IMR-90 (cell line): Measurements from ENCODE around the gene LCP1. TPM values are rescaled to one million over a fixed set of nuclear protein-coding genes. Genes with fewer than 3 reads are reported as not detected.

Source experiments
- ATAC-seq: fragments of 200-7000 bp; cut with Tn5 transposase; 2 replicates; pipeline ENCODE4 v1.9.1; 2020; ENCODE audit warnings: low read depth, mild to moderate bottlenecking, moderate library complexity
- BruUV-seq: library from RNA; stranded (reverse); fragments of 400-500 nt; replicated peaks from 2 replicates; lab custom pipeline; 2021; lab: Mats Ljungman, UMichigan
- CTCF ChIA-PET: fragments of 300-600 bp; formaldehyde crosslinking; extraction: SDS; loops from one replicate; lab custom pipeline; 2021; ENCODE audit warnings: antibody characterized with exemption; lab: Yijun Ruan, JAX
- POLR2A ChIA-PET: fragments of 300-600 bp; sonication (Branson Sonifier 250); formaldehyde crosslinking; loops from one replicate; lab custom pipeline; 2022; ENCODE audit warnings: antibody characterized with exemption; ENCODE audit not compliant: unreplicated experiment; lab: Charles Lee
- DNase-seq: peaks from one replicate; pipeline ENCODE4 v3.0.0; 2013
- H2AFZ ChIP-seq: replicated peaks from 2 replicates; pipeline ENCODE3; 2013; ENCODE audit warnings: low read length, mild to moderate bottlenecking; ENCODE audit not compliant: poor library complexity
- H2AK5ac ChIP-seq: 2 replicates; pipeline ENCODE4 v1.6.1; 2013; ENCODE audit warnings: low read depth, low read length, inconsistent platforms
- H2AK9ac ChIP-seq: replicated peaks from 2 replicates; pipeline ENCODE3; 2013; ENCODE audit warnings: mild to moderate bottlenecking, low read depth, low read length, moderate library complexity; ENCODE audit not compliant: poor library complexity
- H2BK120ac ChIP-seq: 2 replicates; pipeline ENCODE4 v1.6.1; 2013; ENCODE audit warnings: low read depth, low read length, inconsistent platforms
- H2BK15ac ChIP-seq: 3 replicates; pipeline ENCODE4 v1.6.1; 2013; ENCODE audit warnings: low read depth, low read length, inconsistent platforms
- H2BK20ac ChIP-seq: 2 replicates; pipeline ENCODE4 v1.6.1; 2013; ENCODE audit warnings: low read depth, mild to moderate bottlenecking, inconsistent platforms, low read length, moderate library complexity
- H2BK5ac ChIP-seq: 2 replicates; pipeline ENCODE4 v1.6.1; 2013; ENCODE audit warnings: mild to moderate bottlenecking, low read depth, low read length, inconsistent platforms; ENCODE audit not compliant: poor library complexity, severe bottlenecking
- H3K14ac ChIP-seq: replicated peaks from 2 replicates; pipeline ENCODE4 v1.6.1; 2013; ENCODE audit warnings: low read depth, low read length, inconsistent platforms
- H3K18ac ChIP-seq: 2 replicates; pipeline ENCODE4 v1.6.1; 2013; ENCODE audit warnings: low read depth, low read length, control low read depth
- H3K23ac ChIP-seq: 2 replicates; pipeline ENCODE4 v1.6.1; 2013; ENCODE audit warnings: low read depth, low read length, inconsistent platforms
- H3K27ac ChIP-seq: 2 replicates; pipeline ENCODE4 v1.5.1; 2013; ENCODE audit warnings: mild to moderate bottlenecking, control low read depth, low read length; ENCODE audit not compliant: insufficient read depth
- H3K27me3 ChIP-seq: 2 replicates; pipeline ENCODE4 v1.6.1; 2013; ENCODE audit warnings: low read length; ENCODE audit not compliant: control insufficient read depth, insufficient read depth
- H3K36me3 ChIP-seq: 2 replicates; pipeline ENCODE4 v1.6.1; 2013; ENCODE audit warnings: low read length, mixed read lengths; ENCODE audit not compliant: control insufficient read depth, insufficient read depth
- H3K4ac ChIP-seq: 2 replicates; pipeline ENCODE4 v1.6.1; 2013; ENCODE audit warnings: low read depth, low read length, inconsistent platforms
- H3K4me1 ChIP-seq: 2 replicates; pipeline ENCODE4 v1.6.1; 2013; ENCODE audit warnings: low read length, mixed read lengths; ENCODE audit not compliant: control insufficient read depth, insufficient read depth
- H3K4me2 ChIP-seq: 2 replicates; pipeline ENCODE4 v1.6.1; 2013; ENCODE audit warnings: low read depth, mild to moderate bottlenecking, control low read depth, low read length, moderate library complexity
- H3K4me3 ChIP-seq: 2 replicates; pipeline ENCODE4 v1.5.1; 2013; ENCODE audit warnings: low read depth, mild to moderate bottlenecking, control low read depth, low read length, moderate library complexity; ENCODE audit not compliant: insufficient read depth
- H3K56ac ChIP-seq: 2 replicates; pipeline ENCODE4 v1.6.1; 2013; ENCODE audit warnings: low read length, inconsistent platforms; ENCODE audit not compliant: insufficient read depth; ENCODE audit errors: extremely low read depth
- H3K79me1 ChIP-seq, 2 experiments: 2 replicates each; pipeline ENCODE4 v1.6.1; 2013; ENCODE audit warnings: low read length in 2 of 2, inconsistent platforms in 1 of 2, low read depth in 1 of 2
- H3K9ac ChIP-seq: 2 replicates; pipeline ENCODE4 v1.6.1; 2013; ENCODE audit warnings: low read depth, low read length, control low read depth
- H3K9me1 ChIP-seq: 2 replicates; pipeline ENCODE4 v1.6.1; 2013; ENCODE audit warnings: low read length, inconsistent platforms; ENCODE audit not compliant: insufficient read depth
- H3K9me3 ChIP-seq: 2 replicates; pipeline ENCODE4 v1.6.1; 2013; ENCODE audit warnings: low read length; ENCODE audit not compliant: control insufficient read depth, insufficient read depth
- H4K20me1 ChIP-seq: 2 replicates; pipeline ENCODE4 v1.6.1; 2013; ENCODE audit warnings: low read length, inconsistent platforms; ENCODE audit not compliant: insufficient read depth
- H4K5ac ChIP-seq: 2 replicates; pipeline ENCODE4 v1.6.1; 2013; ENCODE audit warnings: mild to moderate bottlenecking, low read depth, low read length, control low read depth
- H4K8ac ChIP-seq, 2 experiments: 2 replicates each; pipeline ENCODE4 v1.6.1; 2013; ENCODE audit warnings: low read depth in 2 of 2, low read length in 2 of 2, control low read depth in 1 of 2, inconsistent platforms in 1 of 2
- H4K91ac ChIP-seq: 2 replicates; pipeline ENCODE4 v1.6.1; 2013; ENCODE audit warnings: low read depth, low read length, inconsistent platforms; ENCODE audit not compliant: insufficient read depth
- CEBPB ChIP-seq: IDR thresholded peaks from 2 replicates; pipeline ENCODE4 v1.6.1; 2012; ENCODE audit warnings: low read depth, low read length, improper control_type of control experiment
- MAFK ChIP-seq: IDR thresholded peaks from 2 replicates; pipeline ENCODE4 v1.6.1; 2012; ENCODE audit warnings: low read depth, low read length, improper control_type of control experiment
- MXI1 ChIP-seq: IDR thresholded peaks from 2 replicates; pipeline ENCODE4 v1.6.1; 2012; ENCODE audit warnings: low read depth, mild to moderate bottlenecking, low read length, moderate library complexity, borderline replicate concordance
- POLR2A ChIP-seq: IDR thresholded peaks from 2 replicates; pipeline ENCODE4 v1.6.1; 2012; ENCODE audit warnings: mild to moderate bottlenecking, low read depth, low read length
- RFX5 ChIP-seq: IDR thresholded peaks from 2 replicates; pipeline ENCODE4 v1.8.0; 2012; ENCODE audit warnings: low read depth, mild to moderate bottlenecking, low read length, moderate library complexity
- SMC3 ChIP-seq: fragments of 150-350 bp; IDR thresholded peaks from 2 replicates; pipeline ENCODE4 v1.6.1; 2016; ENCODE audit warnings: low read depth, mild to moderate bottlenecking, antibody characterized with exemption, low read length, moderate library complexity
- WGBS, 2 experiments: methylation state at CpG; one replicate each; pipeline versions ENCODE4 v1.1.5 to v1.1.7; 2013; ENCODE audit warnings: missing lambda C conversion rate in 2 of 2; ENCODE audit not compliant: insufficient read length in 1 of 2; ENCODE audit errors: extremely low coverage in 2 of 2; 5-methylcytosine and 5-hydroxymethylcytosine counted together
- dilution Hi-C: fragments of 300-500 bp; cut with HindIII; formaldehyde crosslinking; loops from one replicate; pipeline ENCODE4 v1.14.3; 2018; ENCODE audit warnings: low sequenced_read_pairs; ENCODE audit not compliant: unreplicated experiment
- in situ Hi-C: fragments of 300-500 bp; cut with MboI; formaldehyde crosslinking; loops from 3 replicates; pipeline ENCODE4 v1.14.3; 2019; ENCODE audit warnings: low sequenced_read_pairs, inconsistent platforms, mixed read lengths
- intact Hi-C: fragments of 100-400 bp; cut with micrococcal nuclease; formaldehyde crosslinking; loops from 2 replicates; pipeline ENCODE4 v1.10.0; 2022
- polyA plus RNA-seq, 3 experiments: library from polyadenylated mRNA; depleted of rRNA; stranded (reverse); fragments of >200 nt; gene quantifications; 2 replicates each; pipeline ENCODE4 v1.2.3, GENCODE V29; 2012; ENCODE audit warnings: low replicate concordance in 1 of 3
- total RNA-seq: library from RNA; depleted of rRNA; stranded (reverse); fragments of >200 nt; gene quantifications from 2 replicates; pipeline ENCODE4 v1.2.3, GENCODE V29; 2012
- TF ChIP-seq, protein P1 (sequence below): conservative IDR thresholded peaks from 2 replicates; pipeline ENCODE4 v1.5.1; 2012; ENCODE audit warnings: mild to moderate bottlenecking, low read depth, low read length, improper control_type of control experiment
- TF ChIP-seq, protein P2 (sequence below): fragments of 150-350 bp; IDR thresholded peaks from 2 replicates; pipeline ENCODE4 v1.6.1; 2016; ENCODE audit warnings: low read depth, mild to moderate bottlenecking, low read length, moderate library complexity, borderline replicate concordance
- TF ChIP-seq, protein P3 (sequence below): fragments of 150-350 bp; IDR thresholded peaks from 2 replicates; pipeline ENCODE4 v1.6.1; 2017; ENCODE audit warnings: mild to moderate bottlenecking, antibody characterized with exemption, low read length, low read depth

LCP1 gene
- total and polyA plus RNA-seq, 2 of the 4 experiments (the other 2 are of a cell fraction), result not detected

DNA sequence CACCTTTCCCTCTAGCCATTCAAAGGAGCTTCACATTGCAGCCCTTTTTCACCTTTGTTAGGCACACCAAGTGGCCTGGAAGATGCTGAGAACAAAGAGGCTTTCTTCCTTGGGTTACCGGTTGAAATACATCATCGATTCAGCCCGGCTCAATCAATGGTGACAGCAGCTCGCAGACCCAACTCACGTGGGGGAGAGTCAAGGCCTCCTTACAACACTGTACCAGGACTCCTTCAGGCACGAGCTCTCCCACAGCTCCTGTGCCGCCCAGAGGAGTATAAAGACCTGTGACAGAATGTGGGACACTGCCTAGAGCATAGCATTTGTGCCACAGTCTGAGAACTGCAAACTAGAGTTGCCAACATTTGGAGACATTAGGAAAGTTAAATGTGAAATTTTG, 25.9 kb upstream of the LCP1 start:
- Histone ChIP-seq H2AK9ac (no peak overlapping the region), H3K27me3 (peaks cover 16% of the 10 kb centered on the region), H3K18ac (no peak overlapping the region), H4K91ac (no peak overlapping the region), H3K9ac (no peak overlapping the region), H2AK5ac (no peak overlapping the region), H3K4me1 (no peaks in the 10 kb centered on the region; the same call in 1 of the 2 replicates), H2BK120ac (no peak overlapping the region), H3K9me1 (no peaks in the 10 kb centered on the region), H2BK20ac (no peak overlapping the region), H3K56ac (no peak overlapping the region), H3K23ac (no peak overlapping the region), H3K27ac (no peak overlapping the region), H3K4me3 (no peak overlapping the region), H2AFZ (no peak overlapping the region), H4K20me1 (no peaks in the 10 kb centered on the region), H3K14ac (no peak overlapping the region), H3K4me2 (no peak overlapping the region), H3K4ac (no peak overlapping the region), H2BK15ac (no peak overlapping the region), H3K36me3 (no peaks in the 10 kb centered on the region), H3K79me1 (no peaks in the 10 kb centered on the region), H4K8ac (no peak overlapping the region), H3K9me3 (no peaks in the 10 kb centered on the region), H4K5ac (no peak overlapping the region), H2BK5ac (no peak overlapping the region)
- POLR2A ChIA-PET, result no interaction called here
- intact Hi-C loops (no loop called here), in situ Hi-C loops (no loop called here), dilution Hi-C loops (no loop called here)
- ATAC-seq, result no peak
- BruUV-seq, result no TSS peak
- TF ChIP-seq SMC3 (no peak), CEBPB (no peak), RFX5 (no peak), MAFK (no peak), POLR2A (no peak), MXI1 (no peak)
- TF ChIP-seq, protein P1, sequence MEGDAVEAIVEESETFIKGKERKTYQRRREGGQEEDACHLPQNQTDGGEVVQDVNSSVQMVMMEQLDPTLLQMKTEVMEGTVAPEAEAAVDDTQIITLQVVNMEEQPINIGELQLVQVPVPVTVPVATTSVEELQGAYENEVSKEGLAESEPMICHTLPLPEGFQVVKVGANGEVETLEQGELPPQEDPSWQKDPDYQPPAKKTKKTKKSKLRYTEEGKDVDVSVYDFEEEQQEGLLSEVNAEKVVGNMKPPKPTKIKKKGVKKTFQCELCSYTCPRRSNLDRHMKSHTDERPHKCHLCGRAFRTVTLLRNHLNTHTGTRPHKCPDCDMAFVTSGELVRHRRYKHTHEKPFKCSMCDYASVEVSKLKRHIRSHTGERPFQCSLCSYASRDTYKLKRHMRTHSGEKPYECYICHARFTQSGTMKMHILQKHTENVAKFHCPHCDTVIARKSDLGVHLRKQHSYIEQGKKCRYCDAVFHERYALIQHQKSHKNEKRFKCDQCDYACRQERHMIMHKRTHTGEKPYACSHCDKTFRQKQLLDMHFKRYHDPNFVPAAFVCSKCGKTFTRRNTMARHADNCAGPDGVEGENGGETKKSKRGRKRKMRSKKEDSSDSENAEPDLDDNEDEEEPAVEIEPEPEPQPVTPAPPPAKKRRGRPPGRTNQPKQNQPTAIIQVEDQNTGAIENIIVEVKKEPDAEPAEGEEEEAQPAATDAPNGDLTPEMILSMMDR, result no peak
- TF ChIP-seq, protein P2, sequence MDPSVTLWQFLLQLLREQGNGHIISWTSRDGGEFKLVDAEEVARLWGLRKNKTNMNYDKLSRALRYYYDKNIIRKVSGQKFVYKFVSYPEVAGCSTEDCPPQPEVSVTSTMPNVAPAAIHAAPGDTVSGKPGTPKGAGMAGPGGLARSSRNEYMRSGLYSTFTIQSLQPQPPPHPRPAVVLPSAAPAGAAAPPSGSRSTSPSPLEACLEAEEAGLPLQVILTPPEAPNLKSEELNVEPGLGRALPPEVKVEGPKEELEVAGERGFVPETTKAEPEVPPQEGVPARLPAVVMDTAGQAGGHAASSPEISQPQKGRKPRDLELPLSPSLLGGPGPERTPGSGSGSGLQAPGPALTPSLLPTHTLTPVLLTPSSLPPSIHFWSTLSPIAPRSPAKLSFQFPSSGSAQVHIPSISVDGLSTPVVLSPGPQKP, result no peak
- TF ChIP-seq, protein P3, sequence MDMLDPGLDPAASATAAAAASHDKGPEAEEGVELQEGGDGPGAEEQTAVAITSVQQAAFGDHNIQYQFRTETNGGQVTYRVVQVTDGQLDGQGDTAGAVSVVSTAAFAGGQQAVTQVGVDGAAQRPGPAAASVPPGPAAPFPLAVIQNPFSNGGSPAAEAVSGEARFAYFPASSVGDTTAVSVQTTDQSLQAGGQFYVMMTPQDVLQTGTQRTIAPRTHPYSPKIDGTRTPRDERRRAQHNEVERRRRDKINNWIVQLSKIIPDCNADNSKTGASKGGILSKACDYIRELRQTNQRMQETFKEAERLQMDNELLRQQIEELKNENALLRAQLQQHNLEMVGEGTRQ, result no peak
- DNase-seq, result no peak
- CTCF ChIA-PET, result no interaction called here
- WGBS, 2 experiments, result 13% methylated on average over 3 of the region's 7 CpGs; no CpG with 5 or more reads in 1 of the 2 experiments
